Measurements from ENCODE around the gene PTRH1. TPM values are rescaled to one million over a fixed set of nuclear protein-coding genes. Genes with fewer than 3 reads are reported as not detected.

Gene PTRH1
- total RNA-seq, 2 experiments from 2014 or later, result 12.9 to 15.1 TPM

DNA sequence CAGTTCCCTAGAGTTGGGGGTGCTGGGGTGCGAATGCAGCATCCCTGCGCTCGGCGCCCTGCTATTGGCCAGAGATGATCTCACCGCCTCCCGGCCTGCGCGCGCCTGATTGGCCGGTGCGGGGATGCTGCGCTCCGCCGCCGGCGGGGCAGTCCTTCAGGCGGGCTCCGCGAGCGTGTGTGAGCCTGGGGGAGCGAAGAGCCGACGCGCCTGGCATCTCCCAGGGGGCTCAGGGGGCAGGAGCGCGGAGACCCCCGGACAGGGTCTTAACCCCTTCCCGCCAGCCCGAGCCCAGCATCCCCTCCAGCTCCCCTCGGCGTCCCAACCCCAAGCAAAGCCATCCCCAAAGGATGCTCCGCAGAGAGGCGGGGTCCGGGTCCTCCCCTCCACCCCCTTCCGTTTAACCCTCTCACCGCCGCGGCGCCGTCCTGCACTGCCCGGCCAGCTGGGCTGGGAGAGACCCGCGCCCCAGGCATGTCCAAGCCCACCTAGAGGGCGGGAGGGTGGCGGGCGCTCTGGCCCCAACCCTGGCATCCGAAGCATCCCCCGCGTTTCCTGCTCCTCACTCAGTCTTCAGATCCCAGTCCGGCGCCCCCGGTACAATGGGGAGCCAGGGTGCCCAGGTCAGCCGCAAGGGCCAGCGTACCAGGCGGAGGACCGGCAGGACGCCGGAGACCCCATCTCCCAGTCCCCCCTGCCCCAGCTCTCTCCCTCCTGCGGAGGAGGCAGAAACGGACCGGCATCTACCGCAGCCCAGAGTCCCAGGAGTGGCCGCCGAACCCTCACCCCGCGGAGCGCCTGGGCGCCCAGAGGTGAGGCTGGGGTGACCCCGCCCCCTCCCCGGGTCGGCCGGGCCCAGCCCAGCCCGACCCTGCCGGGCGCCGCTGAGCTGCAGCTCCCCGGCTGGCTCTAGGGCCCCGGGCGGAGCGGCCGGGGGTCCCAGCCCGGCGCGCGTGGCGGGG, 38.9 kb upstream of the PTRH1 start:
- DNase-seq, result no peak

GRCh38 chr9:127753622-127754021, 38.2 kb upstream of the PTRH1 start:
- Mint-ChIP-seq H3K36me3 (ENCODE audit: low read depth) (peaks cover 15% of the 10 kb centered on the region), H3K4me3 (no peak overlapping the region), H3K27ac (no peak overlapping the region), H3K9me3 (ENCODE audit: low read depth) (no peaks in the 10 kb centered on the region), H3K27me3 (no peaks in the 10 kb centered on the region), H3K4me1 (peaks cover 1% of the 10 kb centered on the region)
- intact Hi-C loops (cut with DNase I, micrococcal nuclease), result no loop called here
- DNase-seq (no peak), ATAC-seq (peak; percentile 26)
- ChIA-PET POLR2A (no interaction called here), CTCF (interaction anchor here (0.8 kb wide), 1 partner anchor 543 kb away, joined by 3 read pairs; no protein-coding TSS in a partner anchor)

More for the DNA sequence above, 38.9 kb upstream of the PTRH1 start:
- H3K36me3 Mint-ChIP-seq (ENCODE audit: low read depth), result peaks cover 18% of the 10 kb centered on the region
- H3K9me3 Mint-ChIP-seq (ENCODE audit: low read depth), result no peaks in the 10 kb centered on the region
- no peak overlapping the region for H3K4me3 Mint-ChIP-seq
- ChIA-PET CTCF (interaction anchor here (0.8 kb wide), 1 partner anchor 544 kb away, joined by 3 read pairs; no protein-coding TSS in a partner anchor), POLR2A (no interaction called here)
- H3K27me3 Mint-ChIP-seq, result no peaks in the 10 kb centered on the region
- ATAC-seq, result no peak
- H3K27ac Mint-ChIP-seq, result no peak overlapping the region
- intact Hi-C loops (cut with DNase I, micrococcal nuclease), result no loop called here
- peaks cover 5% of the 10 kb centered on the region for H3K4me1 Mint-ChIP-seq

DNA sequence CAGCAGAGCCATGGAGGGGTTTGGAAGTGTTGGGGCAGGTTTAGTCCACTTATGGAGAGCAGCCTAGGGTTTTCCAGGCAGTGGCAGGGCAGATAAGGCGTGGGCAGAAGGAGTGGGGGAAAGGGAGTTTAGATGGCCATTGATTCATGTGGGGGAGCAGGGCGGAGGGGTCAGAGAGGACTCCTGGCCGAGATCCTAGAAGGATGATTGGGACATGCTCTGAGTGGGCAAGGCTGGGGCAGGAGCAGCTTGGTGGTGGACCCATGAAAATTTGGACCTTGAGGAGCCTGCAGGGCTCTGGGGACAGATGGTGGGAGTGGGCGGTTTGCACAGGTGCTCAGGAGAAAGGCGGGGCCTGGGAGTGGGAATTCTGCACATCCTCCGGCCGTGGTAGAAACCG, 37.7 kb upstream of the PTRH1 start:
- Mint-ChIP-seq H3K4me1 (no peaks in the 10 kb centered on the region), H3K4me3 (no peak overlapping the region), H3K27ac (no peak overlapping the region), H3K36me3 (ENCODE audit: low read depth) (peaks cover 15% of the 10 kb centered on the region), H3K9me3 (ENCODE audit: low read depth) (no peaks in the 10 kb centered on the region), H3K27me3 (no peaks in the 10 kb centered on the region)
- no peak for ATAC-seq
- intact Hi-C loops (cut with DNase I, micrococcal nuclease), result no loop called here
- no peak for DNase-seq
- POLR2A ChIA-PET, result no interaction called here
- CTCF ChIA-PET, result interaction anchor here (0.8 kb wide), 1 partner anchor 542 kb away, joined by 3 read pairs; no protein-coding TSS in a partner anchor

DNA sequence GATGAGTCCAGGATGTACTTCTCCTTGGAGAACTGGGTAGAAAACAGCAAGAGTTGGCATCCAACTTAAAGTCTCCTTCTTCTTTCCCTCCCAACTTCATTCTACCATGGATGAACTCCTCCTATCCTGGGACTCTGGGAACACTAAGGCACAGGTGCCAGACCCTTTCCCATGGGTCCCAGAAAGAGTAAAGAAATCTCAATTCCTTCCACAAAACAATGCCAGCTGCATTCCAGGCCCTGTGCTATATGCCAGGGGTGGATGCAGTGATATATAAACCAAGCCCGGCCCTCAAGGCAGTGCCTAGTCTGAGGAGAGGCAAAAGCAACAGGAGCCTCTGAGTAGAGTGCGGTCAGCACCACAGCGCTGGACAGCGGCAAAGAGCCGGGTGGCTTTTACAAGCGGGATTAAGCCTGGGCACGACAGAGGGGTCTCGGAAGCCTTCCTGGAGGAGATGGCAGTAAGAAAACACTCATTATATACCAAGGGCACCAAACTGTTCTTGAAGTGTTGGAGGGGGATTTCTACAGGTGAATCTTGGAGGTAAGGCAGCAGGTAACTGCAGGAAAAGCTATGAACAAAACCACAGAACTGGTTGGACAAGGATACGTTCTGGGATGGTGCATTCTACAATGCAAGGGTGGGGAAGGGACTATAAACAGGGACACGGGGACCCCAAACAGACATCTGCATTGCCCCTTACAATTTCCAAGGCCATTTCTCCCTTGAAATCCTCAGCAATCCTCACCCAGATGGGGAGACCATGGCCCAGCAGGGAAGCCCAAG, 36.0 kb upstream of the PTRH1 start:
- CTCF ChIA-PET, result no interaction called here
- Mint-ChIP-seq H3K27me3 (no peaks in the 10 kb centered on the region), H3K36me3 (ENCODE audit: low read depth) (peaks cover 24% of the 10 kb centered on the region), H3K27ac (no peak overlapping the region), H3K4me3 (no peak overlapping the region), H3K9me3 (ENCODE audit: low read depth) (no peaks in the 10 kb centered on the region), H3K4me1 (peaks cover 6% of the 10 kb centered on the region)
- intact Hi-C loops (cut with DNase I, micrococcal nuclease), result no loop called here
- ATAC-seq (no peak), DNase-seq (peak; percentile 33)
- POLR2A ChIA-PET, result no interaction called here

- peaks cover 6% of the 10 kb centered on the region for H3K4me1 Mint-ChIP-seq
Measured at GRCh38 chr9:127749090-127749787, 33.8 kb upstream of the PTRH1 start.

GRCh38 chr9:127746959-127747569, 31.6 kb upstream of the PTRH1 start:
- Mint-ChIP-seq H3K9me3 (ENCODE audit: low read depth) (no peaks in the 10 kb centered on the region), H3K36me3 (ENCODE audit: low read depth) (peaks cover 31% of the 10 kb centered on the region), H3K4me3 (no peak overlapping the region), H3K4me1 (peaks cover 6% of the 10 kb centered on the region), H3K27ac (no peak overlapping the region), H3K27me3 (no peaks in the 10 kb centered on the region)
- DNase-seq, result no peak
- intact Hi-C loops (cut with DNase I, micrococcal nuclease), result no loop called here
- CTCF ChIA-PET, result interaction anchor here (0.6 to 1.8 kb wide), 4 partner anchors 12 to 111 kb away, joined by 3 to 6 read pairs (median 4); partner anchors contain the start of gene TOR2A
- POLR2A ChIA-PET, result no interaction called here
- ATAC-seq, result peak; percentile 43

More at GRCh38 chr9:127749090-127749787, 33.8 kb upstream of the PTRH1 start:
- DNase-seq (no peak), ATAC-seq (no peak)
- H3K9me3 Mint-ChIP-seq (ENCODE audit: low read depth), result no peaks in the 10 kb centered on the region
- ChIA-PET POLR2A (no interaction called here), CTCF (interaction anchor here (0.6 to 1.8 kb wide), 2 partner anchors 14 to 52 kb away, joined by 4 to 6 read pairs; partner anchors contain the start of gene TOR2A)
- no peak overlapping the region for H3K4me3 Mint-ChIP-seq
- no peak overlapping the region for H3K27ac Mint-ChIP-seq
- H3K27me3 Mint-ChIP-seq, result no peaks in the 10 kb centered on the region
- peaks cover 28% of the 10 kb centered on the region for H3K36me3 Mint-ChIP-seq (ENCODE audit: low read depth)
- intact Hi-C loops (cut with DNase I, micrococcal nuclease), result no loop called here

DNA sequence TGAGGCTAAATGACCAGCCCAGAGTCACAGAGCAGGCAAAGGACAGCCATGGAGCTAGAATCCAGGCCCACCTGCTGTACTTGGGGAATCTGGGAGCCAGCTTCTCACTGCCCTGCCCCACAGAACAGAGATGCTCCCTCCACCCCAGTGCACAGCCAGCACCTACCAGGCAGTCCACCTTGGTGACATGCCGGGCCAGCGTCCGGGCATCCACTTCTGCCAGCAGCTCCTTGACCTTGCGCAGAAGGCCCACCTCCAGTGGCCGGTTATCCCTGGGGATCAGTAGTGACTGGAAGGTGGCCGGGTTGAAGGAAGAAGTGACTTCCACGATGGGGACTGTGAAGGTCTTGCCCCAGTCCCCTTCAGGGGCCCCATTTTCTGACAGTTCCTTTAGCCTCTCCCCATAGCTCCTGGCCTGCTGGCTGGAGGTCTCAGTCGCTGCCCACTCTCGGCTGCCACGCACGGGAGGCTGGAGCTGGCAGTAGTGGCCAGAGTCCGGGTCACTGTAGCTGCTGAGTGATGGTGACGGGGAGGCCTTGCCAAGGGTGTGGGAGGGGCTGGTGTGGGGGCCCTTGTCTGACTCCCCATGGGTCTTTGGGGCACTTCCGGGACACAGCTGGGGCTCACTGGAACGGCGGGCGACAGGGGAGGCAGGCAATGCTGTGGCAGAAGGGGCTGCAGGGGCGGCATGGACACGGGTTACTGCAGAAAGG, 29.1 kb upstream of the PTRH1 start:
- ATAC-seq (no peak), DNase-seq (no peak)
- Mint-ChIP-seq H3K27me3 (no peaks in the 10 kb centered on the region), H3K4me1 (peaks cover 6% of the 10 kb centered on the region), H3K4me3 (no peak overlapping the region), H3K36me3 (ENCODE audit: low read depth) (peaks cover 18% of the 10 kb centered on the region), H3K27ac (no peak overlapping the region), H3K9me3 (ENCODE audit: low read depth) (no peaks in the 10 kb centered on the region)
- intact Hi-C loops (cut with DNase I, micrococcal nuclease), result no loop called here
- CTCF ChIA-PET, result interaction anchor here (0.6 to 2.2 kb wide), 5 partner anchors 10 to 354 kb away, joined by 3 to 12 read pairs (median 5); partner anchors contain the start of gene TOR2A
- POLR2A ChIA-PET, result interaction anchor here (0.6 kb wide), 1 partner anchor 345 kb away, joined by 3 read pairs; no protein-coding TSS in a partner anchor

DNA sequence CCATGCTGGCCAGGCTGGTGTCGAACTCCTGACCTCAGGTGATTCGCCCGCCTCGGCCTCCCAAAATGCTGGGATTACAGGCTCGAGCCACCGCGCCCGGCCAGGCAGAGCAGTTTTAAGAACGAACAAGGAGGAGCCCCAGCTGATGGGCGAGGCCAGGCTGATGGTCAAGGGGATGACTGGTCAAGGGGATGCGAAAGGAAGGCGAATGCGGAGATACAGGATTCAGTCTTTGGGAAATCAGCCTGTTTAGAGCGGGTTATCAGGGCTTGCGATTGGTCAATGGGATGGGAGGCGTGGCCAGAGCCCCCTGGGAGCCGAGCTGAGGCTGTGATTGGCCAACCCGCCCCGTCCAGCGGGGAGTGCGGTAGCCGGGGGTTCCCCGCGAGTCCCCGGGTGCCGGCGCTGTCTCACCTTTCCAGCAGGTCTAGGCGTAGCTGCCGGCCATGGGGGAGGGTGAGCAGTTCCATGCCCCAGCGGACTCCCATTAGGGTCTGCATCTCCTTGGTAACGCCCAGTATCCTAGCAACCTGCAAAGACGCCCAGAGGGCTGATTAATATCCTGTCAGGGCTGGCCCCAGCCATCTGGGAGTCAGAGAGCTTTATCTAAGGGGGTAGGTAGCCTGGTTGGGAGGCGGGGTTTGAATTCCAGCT, 27.1 kb upstream of the PTRH1 start:
- Mint-ChIP-seq H3K4me1 (peaks cover 6% of the 10 kb centered on the region), H3K27ac (no peak overlapping the region), H3K9me3 (ENCODE audit: low read depth) (no peaks in the 10 kb centered on the region), H3K4me3 (no peak overlapping the region), H3K36me3 (ENCODE audit: low read depth) (peaks cover 22% of the 10 kb centered on the region), H3K27me3 (no peaks in the 10 kb centered on the region)
- ATAC-seq (no peak), DNase-seq (no peak)
- intact Hi-C loops (cut with DNase I, micrococcal nuclease), result no loop called here
- POLR2A ChIA-PET, result no interaction called here
- CTCF ChIA-PET, result interaction anchor here (0.9 to 2.1 kb wide), 3 partner anchors 8 to 175 kb away, joined by 3 to 12 read pairs (median 3); partner anchors contain the start of genes ST6GALNAC4 and TOR2A

DNA sequence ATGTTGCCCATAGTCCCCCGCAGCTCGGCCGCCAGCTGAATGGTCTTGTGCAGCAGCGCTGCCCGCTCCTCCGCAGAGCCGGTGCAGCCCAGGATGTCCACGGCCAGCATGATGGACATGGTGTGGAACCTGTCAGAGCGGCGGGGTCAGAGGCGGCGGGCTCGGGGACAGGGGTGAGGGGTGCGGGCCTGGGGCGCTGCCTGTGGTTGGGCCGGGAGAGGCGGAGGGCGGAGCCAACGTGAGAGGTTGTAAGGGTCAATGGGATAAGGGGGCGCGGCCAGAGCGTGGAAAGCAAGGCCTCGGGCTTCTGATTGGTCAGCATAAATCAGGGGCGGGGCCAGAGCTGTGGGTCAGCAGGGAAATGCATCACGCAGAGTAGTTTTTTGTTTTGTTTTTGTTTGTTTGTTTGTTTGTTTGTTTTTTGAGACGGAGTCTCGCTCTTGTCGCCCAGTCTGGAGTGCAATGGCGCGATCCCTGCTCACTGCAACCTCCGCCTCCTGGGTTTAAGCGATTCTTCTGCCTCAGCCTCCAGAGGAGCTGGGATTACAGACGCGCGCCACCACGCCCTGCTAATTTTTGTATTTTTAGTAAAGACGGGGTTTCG, 26.5 kb upstream of the PTRH1 start:
- ATAC-seq (no peak), DNase-seq (no peak)
- ChIA-PET CTCF (interaction anchor here (0.6 to 1.5 kb wide), 2 partner anchors 41 to 57 kb away, joined by 3 read pairs; no protein-coding TSS in a partner anchor), POLR2A (no interaction called here)
- H3K9me3 Mint-ChIP-seq (ENCODE audit: low read depth), result no peaks in the 10 kb centered on the region
- H3K36me3 Mint-ChIP-seq (ENCODE audit: low read depth), result peaks cover 18% of the 10 kb centered on the region
- no peak overlapping the region for H3K27ac Mint-ChIP-seq
- H3K4me3 Mint-ChIP-seq, result no peak overlapping the region
- no peaks in the 10 kb centered on the region for H3K27me3 Mint-ChIP-seq
- H3K4me1 Mint-ChIP-seq, result peaks cover 1% of the 10 kb centered on the region
- intact Hi-C loops (cut with DNase I, micrococcal nuclease), result no loop called here
